HG03575 (cell line): ENCODE results near the gene RIC3.
"Not testable (repeated sequence)": the region's sequence is repeated elsewhere in the genome, so short reads cannot be mapped to it uniquely, and the experiment has no call there.

Source experiments
- ATAC-seq: cut with Tn5 transposase; IDR thresholded peaks from one replicate; pipeline ENCODE4 v1.9.1; 2021; ENCODE audit not compliant: unreplicated experiment, insufficient number of reproducible peaks, low FRiP score; ENCODE audit errors: extremely low read depth

RIC3 gene

DNA sequence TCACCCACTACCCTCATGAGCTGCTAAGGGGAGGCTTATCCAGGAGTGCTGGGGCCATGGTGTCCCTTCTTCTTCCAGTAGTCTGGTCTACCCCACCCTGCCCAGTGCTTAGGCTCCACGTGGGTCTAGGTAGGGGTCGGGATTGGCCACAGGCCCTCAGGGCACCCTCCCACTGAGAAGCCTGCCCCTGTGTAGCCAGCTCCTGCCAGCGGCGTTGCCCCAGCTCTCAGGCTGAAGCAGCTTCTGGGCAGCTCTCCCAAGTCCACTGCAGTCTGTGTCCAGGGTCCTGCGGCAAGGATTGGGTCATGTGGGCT, 24.0 kb upstream of the RIC3 start:
- ATAC-seq = no peak

DNA sequence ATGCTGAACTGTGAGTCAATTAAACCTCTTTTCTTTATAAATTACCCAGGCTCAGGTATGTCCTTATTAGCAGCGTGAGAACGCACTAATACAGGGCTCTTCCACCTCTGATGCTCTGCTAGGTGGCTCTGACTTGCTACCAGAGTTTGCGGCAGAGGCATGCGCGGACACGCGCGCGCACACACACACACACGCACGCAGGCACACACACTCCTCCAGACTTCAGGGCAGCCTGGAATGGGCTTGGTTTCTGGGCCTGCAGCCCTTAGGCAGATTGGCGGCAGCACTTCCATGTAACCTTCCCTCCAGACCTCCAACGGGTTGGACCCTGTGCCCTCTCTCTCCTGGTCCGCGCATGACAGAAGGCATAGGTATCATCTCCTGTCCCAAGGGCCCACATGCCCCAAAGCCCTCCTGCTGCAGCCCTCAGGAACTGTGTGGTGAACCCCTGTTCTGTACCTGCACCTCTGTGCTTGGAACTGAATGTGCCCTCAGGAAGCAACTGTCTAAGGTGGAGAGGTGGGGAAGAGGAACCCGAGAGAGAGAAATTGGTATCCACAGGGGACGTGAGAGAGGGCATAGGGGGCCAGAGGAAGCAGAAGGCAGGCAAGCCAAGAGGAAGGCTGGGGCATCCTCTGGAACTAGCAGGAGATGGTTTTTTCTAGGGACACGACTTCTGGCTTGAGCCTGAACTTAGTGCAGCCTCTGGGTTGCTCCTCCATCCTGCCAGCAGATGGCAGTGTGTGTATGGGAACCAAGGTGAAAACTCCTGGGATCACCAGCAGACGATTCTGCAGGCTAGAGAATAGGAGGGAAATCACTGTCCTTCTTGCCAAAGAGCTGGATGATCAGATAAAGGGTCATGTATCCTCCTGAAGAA, 23.4 kb upstream of the RIC3 start:
- ATAC-seq = no peak

DNA sequence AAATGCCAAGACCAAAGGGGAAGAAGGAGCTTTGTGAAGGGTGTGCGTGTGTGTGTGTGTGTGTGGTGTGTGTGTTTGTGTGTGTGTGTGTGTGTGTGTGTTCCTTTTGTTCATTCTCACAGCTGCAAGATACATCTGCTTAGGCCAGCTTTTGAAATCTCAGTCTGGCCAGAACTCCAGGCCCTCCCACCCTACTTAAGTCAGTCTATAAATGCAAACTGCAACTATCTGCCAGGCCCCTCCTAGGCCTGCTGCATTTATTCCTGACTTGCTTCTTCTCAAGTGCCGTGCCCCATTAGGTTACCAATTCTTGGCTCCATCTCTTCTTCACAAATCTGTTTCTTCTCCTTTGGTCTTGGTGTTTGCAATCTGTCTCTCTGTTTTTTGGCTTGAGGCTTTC, 21.6 kb upstream of the RIC3 start:
- no peak for ATAC-seq

- ATAC-seq = no peak
Observed at GRCh38 chr11:8186429-8186828, 17.6 kb upstream of the RIC3 start.

DNA sequence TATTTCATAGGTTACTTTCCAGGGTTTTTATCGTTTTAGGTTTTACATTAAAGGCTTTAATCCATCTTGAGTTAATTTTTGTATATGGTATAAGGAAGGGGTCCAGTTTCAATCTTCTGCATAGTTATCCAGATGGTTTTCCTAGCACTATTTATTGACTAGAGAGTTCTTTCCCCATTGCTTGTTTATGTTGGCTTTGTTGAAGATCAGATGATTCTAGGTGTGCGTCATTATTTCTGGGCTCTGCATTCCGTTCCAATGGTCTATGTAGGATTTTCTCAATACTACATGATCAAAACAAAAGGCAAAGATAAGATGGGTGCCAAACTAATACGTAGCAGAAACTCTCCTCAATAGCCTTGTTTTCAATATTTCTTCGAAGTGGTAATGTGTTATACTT, 14.3 kb upstream of the RIC3 start:
- no peak for ATAC-seq

DNA sequence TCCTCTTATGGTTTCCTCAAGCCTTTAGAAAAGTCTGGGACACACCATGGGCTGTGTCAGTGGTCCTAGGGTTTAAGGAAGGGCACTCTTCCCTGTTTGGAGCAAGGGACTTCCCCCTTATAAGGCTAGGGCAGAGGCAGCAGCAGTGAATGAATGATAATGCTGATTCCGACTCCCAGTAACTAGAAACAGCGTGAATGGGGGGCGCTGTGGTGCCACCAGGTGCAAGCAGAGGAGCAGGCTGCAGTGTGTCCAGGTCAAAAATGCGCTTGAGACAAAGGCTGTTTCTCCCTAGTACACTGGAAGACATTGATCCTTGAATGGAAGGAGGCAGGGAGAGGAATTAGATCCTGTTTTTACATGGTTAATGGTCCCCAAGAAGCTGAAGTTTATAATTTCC, 11.6 kb upstream of the RIC3 start:
- ATAC-seq = no peak

- no peak for ATAC-seq
Observed at GRCh38 chr11:8178297-8178696, 9.5 kb upstream of the RIC3 start.

DNA sequence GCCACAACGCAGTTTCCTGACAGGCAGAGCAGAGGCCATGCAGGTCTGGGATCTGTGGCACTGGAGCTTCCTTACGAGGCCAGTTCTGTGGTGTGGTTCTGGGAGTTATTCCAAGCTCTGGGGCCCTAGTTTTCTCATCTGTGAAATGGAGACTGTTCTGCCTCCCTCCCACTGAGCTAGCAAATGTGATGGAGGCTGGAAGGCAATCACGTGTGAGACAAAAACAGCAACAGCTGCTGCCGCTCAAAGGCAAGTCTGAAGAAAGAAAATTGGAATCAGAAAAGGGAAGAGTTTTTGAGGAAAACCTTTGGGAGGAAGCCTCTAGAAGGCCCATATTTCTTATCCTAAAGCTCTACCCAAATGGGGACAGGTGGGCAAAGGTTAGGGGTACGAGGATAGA, 8.3 kb upstream of the RIC3 start:
- ATAC-seq = no peak

DNA sequence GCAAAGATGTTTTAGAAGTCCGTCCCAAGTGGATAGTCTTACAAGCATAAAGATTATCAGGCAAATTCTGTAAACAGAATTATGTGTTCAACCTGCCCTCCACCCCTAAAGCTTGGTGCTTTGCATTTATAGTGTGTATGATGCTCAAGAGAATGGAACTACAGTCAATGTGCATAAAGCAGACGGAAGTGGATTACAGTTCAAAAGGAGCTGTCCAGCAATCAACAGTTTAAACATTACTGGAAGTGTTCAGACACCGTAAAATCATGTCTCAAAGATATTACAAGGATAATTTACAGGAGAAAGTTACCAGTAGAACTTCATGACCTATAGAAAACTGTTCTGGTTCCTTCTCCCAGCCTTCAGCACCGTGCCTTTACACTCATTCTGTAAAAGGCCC, 1.0 kb downstream of the RIC3 start:
- no peak for ATAC-seq

DNA sequence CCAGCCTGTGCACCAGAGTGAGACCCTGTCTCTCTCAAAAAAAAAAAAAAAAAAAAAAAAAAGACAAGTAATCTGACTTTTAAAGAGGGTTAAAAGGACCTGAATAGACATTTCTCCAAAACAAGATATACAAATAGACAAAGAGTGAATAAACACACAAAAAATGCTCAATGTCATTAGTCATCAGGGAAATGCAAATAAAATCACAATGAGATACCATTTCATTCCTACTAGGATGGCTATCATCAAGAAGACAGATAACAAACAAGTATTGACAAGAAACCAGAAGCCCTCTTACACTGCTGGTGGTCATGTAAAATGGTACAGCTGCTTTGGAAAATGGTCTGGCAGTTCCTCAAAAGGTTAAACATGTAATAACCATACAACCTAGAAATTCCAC, 4.1 kb downstream of the RIC3 start:
- ATAC-seq = no peak

- not testable (repeated sequence) for ATAC-seq
Observed at GRCh38 chr11:8161627-8162304, 7.1 kb downstream of the RIC3 start.

GRCh38 chr11:8156877-8157276, 11.9 kb downstream of the RIC3 start:
- ATAC-seq = no peak

- no peak for ATAC-seq
Observed at GRCh38 chr11:8149726-8150125, 19.1 kb downstream of the RIC3 start.

GRCh38 chr11:8138526-8138925, 30.3 kb downstream of the RIC3 start:
- no peak for ATAC-seq

GRCh38 chr11:8127447-8127846, 41.4 kb downstream of the RIC3 start:
- no peak for ATAC-seq

GRCh38 chr11:8126649-8127289, 42.1 kb downstream of the RIC3 start:
- ATAC-seq = no peak

GRCh38 chr11:8122173-8122764, 46.6 kb downstream of the RIC3 start:
- no peak for ATAC-seq

DNA sequence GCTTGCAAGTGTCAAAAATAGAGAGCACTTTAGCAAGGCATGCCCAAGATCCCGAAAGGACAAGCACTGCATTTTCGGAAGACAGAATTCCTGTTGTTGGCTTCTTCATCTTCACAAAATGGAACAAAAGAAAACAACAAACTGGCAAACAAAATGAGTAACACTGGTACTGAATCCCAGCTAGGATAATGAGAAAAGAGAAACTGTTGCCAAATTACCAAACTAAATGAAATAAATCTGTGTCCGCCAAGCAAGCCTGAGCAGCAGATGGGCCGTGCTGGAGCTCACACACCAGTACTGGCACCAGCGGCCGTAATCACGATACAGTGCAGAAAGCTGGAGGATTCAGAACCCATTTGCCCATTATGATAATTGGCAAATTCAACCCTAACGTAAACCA, 57.2 kb downstream of the RIC3 start:
- ATAC-seq = no peak

DNA sequence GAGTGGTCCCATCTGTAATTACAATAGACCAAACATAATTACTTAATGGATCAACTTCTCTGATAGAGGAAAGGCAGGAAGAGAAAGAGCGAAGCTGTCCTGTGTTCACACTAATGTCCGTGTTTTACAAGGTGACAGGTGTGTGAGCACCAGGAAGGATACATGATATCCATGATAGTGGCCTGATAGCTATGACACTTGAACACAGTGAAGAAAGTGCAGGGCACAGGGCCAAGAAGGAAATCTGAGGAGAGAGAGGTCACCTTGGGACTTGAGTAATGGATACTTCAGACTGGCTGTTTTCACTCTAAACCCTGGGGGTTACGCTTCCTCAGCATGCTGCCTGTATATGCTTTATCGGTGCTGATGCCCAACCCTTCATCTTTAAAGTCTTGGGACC, 58.4 kb downstream of the RIC3 start:
- ATAC-seq = no peak

DNA sequence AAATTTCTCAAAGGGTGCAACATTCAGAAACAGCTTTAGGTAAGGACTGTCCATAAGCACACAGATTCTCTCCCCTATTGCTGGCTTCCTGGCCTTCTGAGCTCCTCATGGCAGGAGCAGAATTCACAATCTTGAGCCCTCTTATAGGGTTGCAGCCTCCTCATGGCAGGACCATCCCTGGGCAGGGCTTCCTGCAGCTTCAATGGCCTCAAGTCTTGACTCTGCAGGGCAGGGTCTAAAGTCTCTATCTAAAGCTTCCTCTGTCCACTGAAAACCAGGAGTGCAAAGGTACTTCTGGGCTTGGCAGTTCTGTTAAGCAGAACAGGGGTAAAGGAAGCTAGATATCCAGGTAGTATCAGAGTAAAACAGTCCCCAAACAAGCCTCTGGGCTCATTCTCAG, 59.1 kb downstream of the RIC3 start:
- no peak for ATAC-seq
